GM10266 (cell line): Measurements from ENCODE around the gene PLBD2.

ENCODE experiments used
- DNase-seq: peaks from one replicate; pipeline ENCODE4 v3.0.0; 2012; ENCODE audit errors: extremely low spot score
- TF ChIP-seq, protein P1 (sequence below): IDR thresholded peaks from 2 replicates; pipeline ENCODE4 v1.5.1; 2012; ENCODE audit warnings: mild to moderate bottlenecking, low read depth; ENCODE audit not compliant: control insufficient read depth, insufficient read depth; ENCODE audit errors: missing control alignments

The PLBD2 gene

DNA sequence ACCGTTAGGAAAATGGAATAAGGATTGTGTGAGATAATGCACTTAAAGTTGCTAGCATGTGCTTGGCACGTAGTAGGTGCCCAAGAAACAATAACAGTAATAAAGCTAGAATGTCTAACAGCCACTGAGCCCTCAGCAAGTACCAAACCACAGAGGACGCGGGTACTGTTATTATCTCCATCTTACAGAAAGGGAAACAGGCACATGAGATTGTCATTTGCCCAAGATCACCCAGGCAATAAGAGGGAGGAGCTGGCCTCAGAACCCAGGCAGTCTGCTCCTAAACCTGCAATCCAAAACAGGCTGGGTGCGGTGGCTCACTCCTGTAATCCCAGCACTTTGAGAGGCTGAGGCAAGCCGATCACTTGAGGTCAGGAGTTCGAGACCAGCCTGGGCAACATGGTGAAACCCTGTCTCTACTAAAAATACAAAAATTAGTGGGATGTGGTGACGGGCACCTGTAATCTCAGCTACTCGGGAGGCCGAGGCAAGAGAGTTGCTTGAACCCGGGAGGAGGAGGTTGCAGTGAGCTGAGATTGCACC, 50.4 kb downstream of the PLBD2 start:
- DNase-seq = no peak
- TF ChIP-seq, protein P1, sequence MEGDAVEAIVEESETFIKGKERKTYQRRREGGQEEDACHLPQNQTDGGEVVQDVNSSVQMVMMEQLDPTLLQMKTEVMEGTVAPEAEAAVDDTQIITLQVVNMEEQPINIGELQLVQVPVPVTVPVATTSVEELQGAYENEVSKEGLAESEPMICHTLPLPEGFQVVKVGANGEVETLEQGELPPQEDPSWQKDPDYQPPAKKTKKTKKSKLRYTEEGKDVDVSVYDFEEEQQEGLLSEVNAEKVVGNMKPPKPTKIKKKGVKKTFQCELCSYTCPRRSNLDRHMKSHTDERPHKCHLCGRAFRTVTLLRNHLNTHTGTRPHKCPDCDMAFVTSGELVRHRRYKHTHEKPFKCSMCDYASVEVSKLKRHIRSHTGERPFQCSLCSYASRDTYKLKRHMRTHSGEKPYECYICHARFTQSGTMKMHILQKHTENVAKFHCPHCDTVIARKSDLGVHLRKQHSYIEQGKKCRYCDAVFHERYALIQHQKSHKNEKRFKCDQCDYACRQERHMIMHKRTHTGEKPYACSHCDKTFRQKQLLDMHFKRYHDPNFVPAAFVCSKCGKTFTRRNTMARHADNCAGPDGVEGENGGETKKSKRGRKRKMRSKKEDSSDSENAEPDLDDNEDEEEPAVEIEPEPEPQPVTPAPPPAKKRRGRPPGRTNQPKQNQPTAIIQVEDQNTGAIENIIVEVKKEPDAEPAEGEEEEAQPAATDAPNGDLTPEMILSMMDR = no peak

DNA sequence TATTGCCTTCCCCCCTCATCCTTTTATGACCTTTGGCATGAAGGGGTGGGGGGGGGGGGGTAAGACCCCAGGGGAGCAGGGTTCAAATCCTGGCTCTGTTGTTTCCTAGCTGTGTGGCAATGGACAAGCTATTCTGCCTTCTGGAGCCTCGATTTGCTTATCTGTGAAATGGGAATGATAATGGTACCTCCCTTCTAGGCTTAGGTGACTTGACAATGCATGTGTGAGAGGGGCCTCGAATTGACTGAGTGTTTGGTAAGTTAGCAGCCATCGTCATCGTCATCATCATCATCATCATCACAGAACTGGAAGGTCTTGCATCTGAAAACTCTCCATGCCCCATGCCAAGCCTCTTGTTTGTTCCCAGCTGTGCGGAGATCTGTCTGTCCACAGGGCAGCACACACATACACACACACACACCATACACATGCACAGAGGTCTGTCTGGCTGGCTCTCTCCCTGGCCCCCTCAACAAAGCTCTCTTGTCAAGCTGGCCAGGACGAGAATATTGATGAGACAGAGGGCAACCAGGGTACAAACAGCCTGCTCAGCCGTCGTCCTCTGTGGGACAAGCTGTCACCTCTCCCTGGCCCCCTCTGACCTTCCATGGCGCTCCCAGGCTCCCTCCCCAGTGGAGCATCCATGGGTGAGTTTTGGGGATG, 51.2 kb downstream of the PLBD2 start:
- no peak for DNase-seq
- TF ChIP-seq, protein P1 = no peak

DNA sequence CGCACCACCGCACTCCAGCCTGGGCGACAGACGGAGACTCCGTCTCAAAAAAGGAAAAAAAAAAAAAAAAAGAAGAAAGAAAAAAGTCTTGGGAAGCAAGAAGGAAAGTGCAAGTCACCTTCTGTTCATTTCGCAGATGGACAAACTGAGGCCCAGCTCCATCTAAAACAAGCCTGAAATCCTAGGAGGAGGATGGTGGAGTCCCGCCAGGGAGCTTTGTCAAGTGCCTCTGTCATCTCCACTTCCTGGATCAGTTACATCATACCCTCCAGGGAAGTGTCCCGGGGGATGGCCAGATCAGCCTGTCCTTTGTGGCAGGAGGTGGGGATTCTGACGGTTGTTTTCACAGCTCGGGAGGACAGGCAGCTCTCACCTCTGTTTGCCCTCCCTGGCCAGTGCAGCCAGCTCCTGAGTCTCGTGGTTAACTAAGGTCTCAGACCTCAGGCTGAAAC, 55.1 kb downstream of the PLBD2 start:
- DNase-seq = no peak
- TF ChIP-seq, protein P1 = no peak

DNA sequence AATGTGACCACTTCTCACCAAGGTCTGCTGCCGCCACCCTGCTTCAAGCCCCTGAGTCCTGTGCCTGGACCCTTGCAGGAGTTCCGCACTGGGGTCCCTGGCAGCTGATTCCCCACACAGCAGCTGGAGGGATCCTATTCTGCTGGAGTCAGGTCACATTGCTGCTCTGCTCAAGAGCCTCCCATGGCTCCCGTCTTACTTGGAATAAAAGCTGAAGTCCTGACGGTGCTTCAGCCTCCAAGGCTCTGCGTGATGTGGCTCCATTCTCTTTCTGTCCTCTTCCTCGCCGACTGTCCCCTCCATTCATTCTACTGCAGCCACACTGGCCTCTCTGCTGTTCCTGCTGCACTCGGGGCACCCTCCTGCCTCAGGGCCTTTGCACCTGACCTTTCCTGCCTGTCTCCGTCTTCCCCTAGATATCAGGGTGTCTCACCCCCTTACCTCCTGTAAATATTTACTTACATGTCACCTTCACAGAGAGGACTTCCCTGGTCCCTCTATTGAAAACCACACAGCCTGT, 56.2 kb downstream of the PLBD2 start:
- no peak for DNase-seq
- TF ChIP-seq, protein P1 = no peak

DNA sequence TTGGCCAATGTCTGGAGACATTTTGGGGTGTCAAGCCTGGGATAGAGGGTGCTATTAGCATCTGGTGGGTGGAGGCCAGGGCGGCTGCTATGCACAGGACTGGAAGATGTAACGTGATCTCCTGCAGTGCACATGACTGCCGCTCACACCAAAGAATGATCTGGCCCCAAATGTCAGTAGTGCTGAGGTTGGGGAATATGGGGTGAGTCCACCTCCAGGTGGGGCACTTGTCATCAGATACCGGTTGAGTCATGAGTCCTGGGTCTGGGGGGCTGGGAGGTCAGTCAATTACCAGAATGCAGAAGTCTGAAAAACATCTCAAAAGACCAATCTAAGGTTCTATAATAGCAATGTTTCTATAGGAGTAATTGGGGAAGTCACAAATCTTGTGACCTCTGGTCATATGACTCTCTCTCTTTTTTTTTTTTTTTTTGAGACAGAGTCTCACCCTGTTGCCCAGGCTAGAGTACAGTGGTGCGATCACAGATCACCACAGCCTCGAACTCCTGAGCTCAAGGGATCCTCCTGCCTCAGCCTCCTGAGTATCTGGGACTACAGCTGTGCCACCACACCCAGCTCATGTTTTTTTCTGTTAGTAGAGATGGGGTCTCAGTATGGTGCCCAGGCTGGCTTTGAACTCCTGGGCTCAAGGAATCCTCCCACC, 57.8 kb downstream of the PLBD2 start:
- TF ChIP-seq, protein P1 = no peak
- DNase-seq = no peak

DNA sequence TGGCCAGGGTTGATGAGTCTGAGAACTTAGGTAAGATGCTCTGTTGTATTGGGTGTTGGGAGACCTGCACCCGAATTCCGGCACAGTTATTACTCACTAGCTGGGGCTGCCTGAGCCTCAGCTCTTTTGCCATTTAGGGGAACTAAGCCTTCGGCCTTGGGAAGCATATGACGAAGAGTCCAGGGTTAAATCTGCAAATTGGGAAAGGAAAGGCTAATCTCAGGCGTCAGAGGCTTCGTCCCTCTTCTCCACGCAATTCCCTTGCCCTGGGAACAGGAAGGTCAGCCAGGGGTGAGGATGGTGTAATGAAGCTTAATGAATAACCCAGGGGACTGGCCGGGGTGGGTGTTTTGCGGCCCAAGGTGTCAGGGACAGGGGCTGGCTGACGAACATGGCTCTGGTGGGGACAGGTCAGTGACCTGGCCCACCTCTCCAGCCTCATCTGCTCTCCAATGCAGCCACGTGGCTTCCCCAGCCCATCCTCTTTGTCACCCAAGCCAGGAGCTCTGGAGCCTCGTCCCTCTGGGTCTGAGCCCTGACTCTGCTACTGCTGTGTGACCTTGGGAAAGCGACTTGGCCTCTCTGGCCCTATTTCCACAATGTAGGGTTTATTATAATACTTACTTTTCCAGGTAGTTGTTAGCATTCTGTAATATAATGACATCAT, 60.0 kb downstream of the PLBD2 start:
- no peak for DNase-seq
- TF ChIP-seq, protein P1 = no peak

DNA sequence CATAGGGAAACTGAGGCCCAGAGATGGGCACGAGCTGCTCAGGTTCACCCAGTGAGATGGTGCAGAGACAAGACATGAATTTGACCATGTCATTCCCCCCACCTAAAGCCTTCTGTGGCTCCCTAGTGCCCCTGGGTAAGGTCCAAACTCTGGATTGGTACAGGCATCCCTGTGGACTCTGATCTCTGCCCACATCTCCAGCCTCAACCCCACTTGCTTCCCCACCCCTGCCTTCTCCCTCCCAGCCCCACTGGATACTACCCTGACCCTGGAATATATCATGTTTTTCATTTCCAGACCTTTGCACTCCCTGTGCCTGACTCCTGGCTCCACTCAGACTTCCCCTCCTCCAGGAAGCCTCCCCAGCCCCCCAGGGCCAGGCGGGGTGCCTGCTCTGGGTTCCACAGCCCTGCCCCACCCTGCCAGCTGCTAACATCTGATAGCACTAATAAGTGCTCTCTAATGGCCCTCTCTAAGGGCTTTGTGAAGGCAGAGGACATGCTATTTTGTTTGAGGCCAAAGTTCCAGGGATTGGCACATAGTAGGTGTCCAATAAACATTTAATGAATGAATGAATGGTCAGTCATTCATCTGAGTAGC, 62.7 kb downstream of the PLBD2 start:
- no peak for DNase-seq
- TF ChIP-seq, protein P1 = no peak
